LHCN-M2 (cell line): ENCODE data around the gene CC2D2A. TPM values are rescaled to one million over a fixed set of nuclear protein-coding genes. Genes with fewer than 3 reads are reported as not detected.
"Not testable (repeated sequence)": the region's sequence is repeated elsewhere in the genome, so short reads cannot be mapped to it uniquely, and the experiment has no call there.

Source experiments
- DNase-seq: peaks from one replicate; pipeline ENCODE4 v3.0.0-alpha.2; 2012; ENCODE audit warnings: low read depth
- total RNA-seq: library from RNA; depleted of rRNA; stranded (reverse); fragments of >200 nt; gene quantifications from 2 replicates; pipeline ENCODE4 v1.2.3, GENCODE V29; 2014

The CC2D2A gene
- total RNA-seq, 1 experiment from 2014 or later: 31.5 TPM

GRCh38 chr4:15513545-15513944 is 43.9 kb downstream of the CC2D2A start:
- DNase-seq: no peak

- no peak for DNase-seq
Observed at GRCh38 chr4:15515106-15515505, 45.4 kb downstream of the CC2D2A start.

- DNase-seq: no peak
Observed at GRCh38 chr4:15516494-15516893, 46.8 kb downstream of the CC2D2A start.

DNA sequence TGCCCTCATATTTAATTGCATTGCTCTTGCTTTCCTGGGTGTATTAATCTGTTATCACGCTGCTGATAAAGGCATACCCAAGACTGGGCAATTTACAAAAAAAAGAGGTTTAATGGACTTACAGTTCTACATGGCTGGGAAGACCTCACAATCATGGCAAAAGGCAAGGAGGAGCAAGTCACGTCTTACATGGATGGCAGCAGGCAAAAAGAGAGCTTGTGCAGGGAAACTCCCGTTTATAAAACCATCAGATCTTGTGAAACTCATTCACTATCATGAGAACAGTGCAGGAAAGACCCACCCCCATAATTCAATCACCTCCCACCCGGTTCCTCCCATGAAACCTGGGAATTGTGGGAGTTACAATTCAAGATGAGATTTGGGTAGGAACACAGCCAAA is 48.0 kb downstream of the CC2D2A start:
- DNase-seq: not testable (repeated sequence)

- no peak for DNase-seq
Observed at GRCh38 chr4:15521442-15522039, 51.9 kb downstream of the CC2D2A start.

- DNase-seq: no peak
Observed at GRCh38 chr4:15525080-15525479, 55.4 kb downstream of the CC2D2A start.

GRCh38 chr4:15526924-15527592 is 57.4 kb downstream of the CC2D2A start:
- DNase-seq: no peak

- DNase-seq: no peak
Observed at GRCh38 chr4:15531792-15532191, 62.1 kb downstream of the CC2D2A start.

DNA sequence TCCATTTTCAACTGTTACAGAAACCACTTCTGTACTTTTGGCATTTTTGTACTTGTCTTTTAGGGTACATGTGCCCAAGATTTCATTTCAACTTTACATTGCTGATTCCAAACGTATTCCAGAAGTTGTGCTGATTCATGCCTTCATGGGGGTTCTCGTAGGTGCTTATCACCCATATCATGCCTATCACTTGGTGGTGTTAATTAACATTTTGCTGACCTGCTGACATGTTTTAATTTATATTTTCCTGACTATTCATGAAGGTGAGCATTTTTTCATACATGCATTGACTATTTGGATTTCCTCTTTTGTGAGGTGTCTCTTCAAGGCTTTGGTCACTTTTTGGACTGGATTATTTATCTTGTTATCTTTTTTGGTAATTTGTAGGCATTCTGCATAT is 64.1 kb downstream of the CC2D2A start:
- no peak for DNase-seq

DNA sequence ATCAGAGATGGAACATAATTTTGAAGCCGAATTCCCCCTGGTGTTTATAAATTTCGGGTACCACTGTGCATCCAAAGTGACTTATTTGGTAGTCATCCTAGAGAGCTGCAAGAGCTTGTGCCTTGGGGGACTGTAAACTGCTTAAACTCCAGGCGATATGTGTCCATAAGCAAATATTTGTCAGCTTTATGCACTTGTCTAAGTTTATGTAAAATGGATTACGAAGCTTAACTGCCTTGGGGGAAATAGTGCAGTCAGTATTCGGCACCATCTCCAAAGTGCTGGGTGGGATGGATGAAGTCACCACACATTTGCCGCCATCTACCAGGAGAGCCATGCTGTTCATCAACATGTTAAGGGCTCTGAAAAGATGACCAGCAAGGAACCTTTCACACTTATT is 65.9 kb downstream of the CC2D2A start:
- DNase-seq: no peak

DNA sequence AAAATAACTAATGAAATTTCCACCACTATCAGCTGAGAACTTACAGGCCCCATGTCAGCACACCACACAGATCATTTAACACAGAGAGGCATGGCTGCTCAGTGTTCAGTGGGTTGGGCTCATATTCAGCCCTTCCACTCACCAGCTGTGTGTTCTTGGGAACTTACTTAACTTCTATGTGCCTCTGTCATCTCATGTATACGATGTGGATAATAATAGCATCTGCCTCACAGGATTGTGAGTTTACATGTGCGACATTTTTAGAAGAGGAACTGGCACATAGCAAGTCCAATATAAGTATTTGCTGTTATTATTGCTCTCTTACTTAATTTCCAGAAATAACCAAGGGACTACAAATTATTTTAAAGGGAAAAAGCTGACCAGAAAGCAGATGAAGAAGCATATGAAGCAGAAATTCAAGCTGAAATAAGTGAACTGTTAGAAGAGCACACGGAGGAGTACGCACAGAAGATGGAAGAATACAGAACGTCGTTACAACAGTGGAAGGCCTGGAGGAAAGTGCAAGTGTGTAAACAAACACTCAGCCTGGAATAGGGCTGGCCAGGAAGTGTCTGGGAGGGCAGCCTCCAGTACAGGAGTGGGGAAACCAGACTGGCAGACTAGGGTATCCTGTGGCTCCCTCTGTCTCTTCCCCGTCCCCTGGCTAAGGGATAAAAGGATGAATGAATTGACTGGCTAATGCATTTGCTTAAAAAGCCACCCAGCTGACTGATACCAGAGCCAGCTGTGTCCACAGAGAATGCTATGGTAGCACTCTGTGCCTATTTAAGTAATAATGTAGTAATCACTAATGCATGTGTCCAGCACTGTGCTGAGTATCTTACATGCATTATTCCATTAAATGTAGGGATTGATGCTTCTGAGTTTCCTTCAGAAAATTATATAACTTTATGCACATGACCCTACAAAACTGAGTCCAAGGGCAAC is 67.1 kb downstream of the CC2D2A start:
- no peak for DNase-seq

DNA sequence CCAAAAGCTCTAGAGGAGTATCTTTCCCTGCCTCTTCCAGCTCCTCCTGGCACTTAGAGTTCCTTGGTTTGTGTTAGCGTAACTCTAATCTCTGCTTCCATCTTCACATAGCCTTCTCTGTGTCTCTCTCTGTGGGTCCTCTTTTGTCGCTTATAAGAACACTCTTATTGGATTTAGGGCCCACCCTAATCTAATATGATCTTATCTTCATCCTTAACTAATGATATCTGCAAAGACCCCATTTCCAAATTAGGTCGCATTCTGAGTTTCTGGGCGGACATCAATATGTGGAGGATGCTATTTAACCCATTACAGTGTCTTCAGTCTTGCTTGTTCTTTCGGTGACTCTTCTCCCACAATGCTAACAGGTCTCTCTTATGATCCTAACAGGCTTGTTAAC is 72.3 kb downstream of the CC2D2A start:
- no peak for DNase-seq

- DNase-seq: no peak
Observed at GRCh38 chr4:15542760-15543159, 73.1 kb downstream of the CC2D2A start.

DNA sequence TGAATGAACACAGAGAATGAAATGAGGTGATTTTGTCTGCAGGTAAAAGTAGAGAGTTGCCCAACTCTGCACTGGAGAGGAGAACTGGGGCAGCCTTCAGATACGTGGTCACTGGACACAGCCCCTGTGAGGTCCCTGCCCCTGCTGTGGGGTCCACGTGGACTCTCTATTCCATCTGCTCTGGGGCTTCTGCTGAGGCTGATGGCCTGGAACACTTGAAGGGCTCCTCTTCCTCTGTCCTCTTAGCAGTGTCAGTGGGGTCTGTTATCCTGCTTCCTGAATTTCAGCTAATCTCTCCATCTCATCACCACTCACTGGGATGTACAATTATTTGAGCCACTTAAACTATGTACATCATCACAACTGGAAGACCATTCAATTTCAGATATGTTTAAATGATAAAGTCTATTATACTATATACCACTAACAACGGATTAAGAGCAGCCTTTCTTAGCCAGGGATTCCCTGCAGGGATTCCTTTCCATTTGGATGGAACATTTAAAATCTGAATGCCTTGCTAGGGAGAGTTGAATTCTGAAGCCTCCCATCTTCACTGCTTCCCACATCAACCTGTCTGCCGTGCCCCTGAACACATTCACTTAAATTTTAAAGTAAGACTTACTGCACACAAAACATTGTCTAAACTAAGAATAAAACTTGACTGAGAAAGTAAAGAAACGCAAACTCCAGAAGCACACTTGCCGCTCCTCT is 74.0 kb downstream of the CC2D2A start:
- DNase-seq: no peak

DNA sequence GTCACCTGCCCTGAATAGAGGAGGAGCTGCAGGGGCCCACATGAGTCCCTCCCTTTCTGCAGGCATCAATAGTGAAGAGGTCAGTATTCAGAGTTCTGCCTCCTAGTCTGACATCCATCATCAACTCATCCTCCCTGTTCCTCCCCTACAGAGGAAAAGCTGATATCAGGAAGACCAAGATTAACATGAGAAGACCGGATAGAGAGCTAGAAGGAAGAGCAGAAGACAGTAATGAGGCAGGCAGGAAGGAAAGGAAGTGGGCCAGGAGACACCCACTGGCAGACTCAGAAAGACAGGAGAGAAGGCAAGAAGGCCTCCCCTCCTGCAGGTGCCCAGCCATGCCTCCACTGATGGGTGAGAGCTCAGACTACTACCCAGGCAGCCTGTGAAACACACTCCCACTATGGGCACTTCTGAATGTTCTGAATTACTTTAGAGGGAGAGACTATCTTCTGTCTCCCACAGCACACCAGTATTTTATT is 74.6 kb downstream of the CC2D2A start:
- no peak for DNase-seq

- DNase-seq: no peak
Observed at GRCh38 chr4:15545371-15545770, 75.7 kb downstream of the CC2D2A start.

- DNase-seq: no peak
Observed at GRCh38 chr4:15547392-15547791, 77.7 kb downstream of the CC2D2A start.

DNA sequence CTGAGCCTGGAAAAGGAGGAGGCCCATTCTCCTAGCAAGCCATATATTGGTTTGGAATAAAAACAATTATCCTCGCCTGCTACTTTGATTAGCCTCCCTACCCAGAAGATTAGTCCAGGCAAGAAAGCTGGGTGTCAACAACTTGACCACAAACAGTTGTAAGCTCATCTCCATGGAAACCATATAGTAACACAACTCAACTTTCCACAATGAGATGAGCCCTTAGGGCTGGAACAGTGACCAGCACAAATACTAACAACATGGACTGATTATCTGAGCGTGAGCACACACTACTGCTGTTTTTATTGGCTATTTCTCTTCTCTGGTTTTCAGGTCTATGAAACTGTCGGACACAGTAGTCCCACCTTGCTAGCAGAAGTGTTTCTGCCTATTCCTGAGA is 80.8 kb downstream of the CC2D2A start:
- peak; percentile 19 for DNase-seq

GRCh38 chr4:15551740-15552446 is 82.2 kb downstream of the CC2D2A start:
- DNase-seq: no peak

DNA sequence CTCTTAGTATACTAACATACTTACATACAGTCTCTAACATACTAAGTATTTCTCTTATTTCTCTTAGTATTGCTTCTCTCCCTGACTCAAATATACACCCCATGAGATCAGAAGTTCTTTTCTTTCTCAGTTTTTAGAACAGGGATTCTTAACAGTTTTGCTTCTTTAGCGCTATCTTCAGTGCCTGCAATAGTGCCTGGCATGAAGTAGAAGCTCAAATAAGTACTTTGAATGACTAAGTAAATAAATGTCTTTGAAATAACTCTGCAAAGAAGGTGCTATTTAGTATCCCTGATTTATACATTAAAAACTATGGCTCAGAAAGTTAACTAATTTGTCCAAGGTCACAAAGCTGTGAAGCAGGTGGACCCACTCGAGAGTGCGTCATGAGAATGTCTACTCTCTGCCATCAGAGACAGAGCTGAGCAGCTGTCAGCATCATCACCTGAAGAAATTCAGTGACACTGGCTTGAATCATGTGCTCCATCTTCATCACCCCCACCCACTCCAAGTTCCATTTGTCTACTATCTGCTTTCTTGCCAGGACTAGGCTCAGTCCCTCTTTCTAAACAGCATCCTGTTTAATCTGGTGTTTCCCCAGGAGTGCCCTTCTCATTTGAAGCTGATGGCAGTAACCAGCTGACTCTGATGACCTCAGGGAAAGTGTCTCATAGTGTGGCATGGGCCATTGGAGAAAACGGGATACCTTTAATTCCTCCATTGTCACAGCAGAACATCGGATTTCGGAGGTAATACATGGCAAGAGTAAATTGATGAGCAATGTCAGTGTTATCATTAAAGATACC is 83.1 kb downstream of the CC2D2A start:
- no peak for DNase-seq
